HG02885 (cell line): ENCODE measurements around the gene TMEM52.

Experiments
- ATAC-seq: cut with Tn5 transposase; IDR thresholded peaks from one replicate; pipeline ENCODE4 v1.9.1; 2021; ENCODE audit warnings: mild to moderate bottlenecking; ENCODE audit not compliant: unreplicated experiment, poor library complexity

The TMEM52 gene

DNA sequence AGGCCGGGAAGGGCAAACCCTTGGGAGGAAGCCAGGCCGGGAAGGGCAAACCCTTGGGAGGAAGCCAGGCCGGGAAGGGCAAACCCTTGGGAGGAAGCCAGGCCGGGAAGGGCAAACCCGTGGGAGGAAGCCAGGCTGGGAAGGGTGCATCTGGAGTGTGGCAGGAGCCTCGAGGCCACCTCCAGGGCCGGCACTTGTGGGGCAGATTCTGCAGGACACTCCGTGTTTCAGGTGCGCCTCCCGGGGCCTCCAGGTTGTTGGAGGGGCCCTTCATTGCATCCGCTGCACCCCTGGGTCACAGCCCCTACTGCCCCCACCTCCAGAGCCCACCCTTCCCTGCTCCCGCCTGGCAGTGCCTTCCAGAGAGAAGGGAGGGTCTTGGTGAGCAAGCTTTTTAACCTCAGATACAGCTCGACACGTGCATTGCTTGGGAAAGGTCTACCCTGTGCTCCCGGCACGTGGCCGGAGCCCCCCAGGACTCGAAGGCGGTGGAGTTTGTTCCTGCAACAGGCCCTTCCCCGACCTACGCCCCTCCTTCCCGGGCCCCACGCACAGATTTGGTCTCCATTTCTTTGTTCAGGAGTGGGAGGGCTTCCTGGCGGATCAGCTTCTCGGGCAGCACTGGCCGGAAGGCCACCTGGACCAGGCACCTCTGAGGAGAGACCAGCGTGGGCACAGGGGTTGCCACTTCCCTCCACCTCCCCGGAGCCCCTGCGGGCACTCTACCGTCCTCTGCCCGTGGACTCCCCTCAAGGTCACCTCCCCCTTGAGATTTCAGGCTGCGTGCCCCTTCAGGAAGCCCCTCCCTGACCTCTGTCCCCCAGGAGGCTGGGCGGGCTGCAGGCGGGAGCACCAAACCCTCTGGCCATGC lies 9.4 kb upstream of the TMEM52 start:
- ATAC-seq = no peak

DNA sequence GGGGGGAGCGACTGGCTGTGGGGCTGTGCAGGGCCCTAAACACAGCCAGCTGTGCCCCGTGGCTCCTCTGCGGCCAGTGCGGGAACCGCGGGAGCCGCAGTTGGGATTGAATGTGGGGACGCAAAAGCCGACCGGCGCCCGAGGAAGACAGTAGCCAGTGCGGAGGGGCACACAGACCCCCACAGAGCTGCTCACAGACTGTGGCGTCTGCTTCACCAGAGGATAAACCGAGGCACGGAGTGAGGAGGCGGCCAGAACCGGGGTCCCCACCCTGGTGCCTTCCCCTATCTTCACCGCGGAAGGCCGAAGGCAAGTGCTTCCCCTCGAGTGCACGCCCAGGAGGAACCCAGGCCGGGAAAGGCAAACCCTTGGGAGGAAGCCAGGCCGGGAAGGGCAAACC lies 8.7 kb upstream of the TMEM52 start:
- ATAC-seq = no peak

DNA sequence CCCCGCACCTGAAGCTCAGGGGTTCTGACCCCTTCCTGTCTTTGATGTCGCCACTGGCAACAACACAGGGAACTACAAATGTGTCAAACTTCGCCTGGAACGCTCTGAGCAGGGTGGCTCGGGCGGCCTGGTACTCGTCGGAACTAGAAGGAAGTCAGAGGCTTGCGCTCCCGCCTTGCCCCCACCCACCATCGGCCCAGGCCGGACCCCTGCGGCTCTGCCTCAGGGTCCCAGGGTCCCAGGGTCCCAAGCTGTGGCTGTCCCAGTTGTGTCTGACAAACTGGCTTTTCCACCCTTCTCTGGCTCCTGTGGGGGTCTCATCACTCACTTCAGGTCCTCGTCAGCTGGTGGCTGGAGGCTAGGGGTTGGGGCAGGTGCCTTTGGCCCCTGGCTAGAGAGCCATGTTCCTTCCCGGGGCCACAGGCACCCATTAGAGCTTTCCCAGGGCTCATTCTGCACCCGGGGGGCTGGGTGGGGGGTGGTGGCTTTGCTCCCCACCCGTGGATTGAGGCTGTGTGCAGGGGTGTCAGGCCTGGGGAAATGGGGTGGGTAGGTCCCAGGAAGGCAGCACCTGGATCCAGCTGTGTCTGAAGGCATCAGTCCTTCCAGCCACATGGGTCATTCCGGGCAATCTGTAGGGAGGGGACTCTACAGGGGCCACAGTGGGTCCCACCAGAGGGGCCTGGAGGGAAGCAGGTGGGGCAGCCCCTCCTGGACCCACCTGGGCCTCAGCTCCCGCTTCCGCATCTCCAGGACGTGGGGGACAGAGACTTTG lies 8.0 kb upstream of the TMEM52 start:
- no peak for ATAC-seq

DNA sequence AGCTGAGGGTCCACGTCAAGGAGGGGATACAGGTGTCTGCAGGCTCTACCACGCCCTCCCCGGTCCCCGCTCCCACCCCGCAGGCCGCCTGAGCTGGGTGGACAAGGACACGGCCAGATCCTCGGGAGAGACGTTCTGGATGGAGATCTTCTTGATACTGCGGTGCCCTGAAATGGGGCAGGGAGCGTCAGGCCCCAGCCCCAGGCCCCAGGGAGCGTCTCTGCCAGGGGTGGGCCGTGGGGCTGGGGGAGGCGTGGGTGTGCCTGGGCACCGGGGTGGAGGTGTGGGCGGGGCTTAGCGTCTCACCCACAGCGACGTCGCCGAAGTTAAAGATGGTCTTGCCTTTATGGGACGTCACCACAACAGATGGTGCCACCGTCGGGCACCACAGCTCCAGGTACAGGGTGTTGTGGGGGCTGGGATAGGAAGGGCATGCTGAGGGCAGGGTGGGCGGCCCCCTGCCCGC lies 7.3 kb upstream of the TMEM52 start:
- no peak for ATAC-seq

DNA sequence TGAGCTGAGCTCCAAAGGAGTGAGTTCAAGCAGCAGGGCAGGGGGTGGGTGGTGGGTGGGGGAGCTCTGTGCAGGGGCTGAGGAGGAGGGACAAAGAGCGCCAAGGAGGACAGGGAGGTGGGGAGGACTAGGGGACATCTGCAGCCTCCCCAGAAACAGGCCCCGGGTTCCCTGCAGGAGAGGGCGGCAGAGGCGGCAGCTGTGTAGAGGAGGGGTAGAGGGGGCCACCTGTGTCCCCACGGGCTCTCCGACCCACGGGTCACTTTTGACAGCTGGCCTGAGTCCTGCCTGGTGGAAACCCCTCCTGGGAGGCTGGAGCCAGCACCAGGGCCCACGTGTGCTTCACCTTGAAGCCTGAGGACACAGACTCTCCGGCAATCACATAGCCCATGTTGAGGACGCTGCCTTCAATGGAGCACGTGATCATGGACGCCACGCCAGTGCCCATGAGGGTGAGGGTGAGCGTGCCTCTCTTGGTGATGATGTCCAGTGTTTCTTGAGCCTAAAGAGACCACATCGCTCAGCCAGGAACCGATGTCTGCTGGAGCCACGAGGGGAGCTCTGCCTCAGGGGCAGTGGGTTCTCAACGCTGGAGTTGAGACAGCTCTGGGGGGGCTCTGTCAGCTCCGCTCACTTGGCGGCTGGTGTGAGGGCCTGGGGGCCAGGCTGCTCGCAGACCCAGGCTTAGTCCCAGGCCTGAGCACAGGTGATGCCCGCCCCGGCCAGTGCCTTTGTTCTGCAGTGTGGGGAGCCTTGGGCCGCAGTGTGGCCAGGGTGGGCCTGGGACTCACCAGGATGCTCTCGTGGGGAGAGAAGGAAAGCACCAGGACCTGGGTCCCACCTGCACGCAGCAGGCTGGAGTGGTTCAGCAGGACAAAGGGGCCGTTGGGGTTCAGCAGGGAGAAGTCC lies 6.6 kb upstream of the TMEM52 start:
- no peak for ATAC-seq

DNA sequence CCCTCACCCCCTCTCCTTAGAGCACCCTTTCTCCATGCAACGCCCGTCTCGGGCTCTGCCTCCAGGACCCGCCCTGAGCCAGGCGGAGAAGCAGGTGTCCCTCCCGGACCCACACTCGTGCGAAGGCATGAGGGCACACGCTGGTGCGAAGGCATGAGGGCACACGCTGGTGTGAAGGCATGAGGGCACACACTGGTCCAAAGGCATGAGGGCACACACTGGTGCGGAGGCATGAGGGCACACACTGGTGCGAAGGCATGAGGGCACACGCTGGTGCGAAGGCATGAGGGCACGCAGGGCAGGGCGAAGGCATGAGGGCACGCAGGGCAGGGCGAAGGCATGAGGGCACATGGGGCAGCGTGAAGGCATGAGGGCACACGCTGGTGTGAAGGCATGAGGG lies 5.8 kb upstream of the TMEM52 start:
- no peak for ATAC-seq

DNA sequence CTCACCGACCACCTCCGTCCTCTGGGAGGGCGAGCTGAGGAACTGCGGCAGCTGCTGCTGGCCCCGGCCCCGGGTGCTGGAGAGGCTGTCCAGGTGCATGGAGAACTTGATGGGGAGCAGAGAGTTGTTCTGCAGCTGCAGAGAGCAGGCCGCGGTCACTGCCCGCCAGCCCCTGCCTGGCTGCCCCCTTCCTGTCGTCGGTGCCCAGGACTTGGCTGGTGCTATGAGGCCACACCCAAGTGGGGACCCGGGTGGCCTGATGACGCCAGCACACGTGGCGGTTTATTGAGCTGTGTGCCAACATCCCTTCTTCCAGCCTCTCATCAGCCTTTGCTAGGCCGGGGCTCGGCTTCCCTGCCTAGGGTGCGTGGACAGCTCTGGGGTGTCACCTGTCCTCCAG lies 5.3 kb upstream of the TMEM52 start:
- no peak for ATAC-seq

DNA sequence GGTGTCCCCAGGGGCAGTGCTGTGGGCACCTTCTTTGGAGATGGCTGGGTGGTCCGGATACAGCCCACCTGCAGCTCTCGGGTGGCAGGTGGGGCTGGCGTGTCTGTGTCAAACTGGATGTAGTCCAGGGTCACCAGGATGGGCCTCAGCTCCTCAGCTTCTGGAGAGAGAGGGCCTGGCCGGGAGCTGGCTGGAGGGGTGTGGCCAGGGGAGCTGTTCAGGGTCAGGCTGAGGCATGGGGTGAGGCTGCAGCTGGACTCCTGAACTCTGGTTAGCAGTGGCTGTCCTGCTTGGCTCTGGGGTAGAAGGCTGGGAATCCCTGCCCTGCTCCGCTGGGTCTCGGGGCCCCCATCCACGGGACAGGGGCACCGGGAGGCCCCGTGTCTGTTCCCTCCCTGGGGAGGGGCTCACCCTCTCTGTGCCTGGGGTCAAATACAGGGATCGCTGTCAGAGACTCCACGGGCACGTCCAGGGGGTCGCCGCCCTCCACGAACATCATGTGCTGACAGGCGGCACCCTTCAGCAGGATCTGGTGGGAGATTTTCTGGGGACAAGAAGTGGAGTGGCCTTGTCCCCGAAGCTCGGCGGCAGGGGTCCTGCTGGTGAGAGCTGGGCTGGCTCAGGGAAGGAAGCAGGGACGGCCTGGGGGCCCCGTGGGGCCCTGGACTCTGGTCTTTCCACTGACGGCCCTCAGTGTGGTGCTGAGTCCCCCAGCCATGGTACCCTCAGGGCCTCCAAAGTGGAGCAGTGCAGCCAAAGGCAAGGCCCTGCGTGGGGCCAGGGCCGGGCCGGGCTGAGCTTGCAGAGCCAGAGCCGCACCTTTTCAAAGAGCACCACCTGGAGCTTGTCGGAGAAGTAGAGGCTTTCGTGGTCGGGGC lies 4.1 kb upstream of the TMEM52 start:
- no peak for ATAC-seq

DNA sequence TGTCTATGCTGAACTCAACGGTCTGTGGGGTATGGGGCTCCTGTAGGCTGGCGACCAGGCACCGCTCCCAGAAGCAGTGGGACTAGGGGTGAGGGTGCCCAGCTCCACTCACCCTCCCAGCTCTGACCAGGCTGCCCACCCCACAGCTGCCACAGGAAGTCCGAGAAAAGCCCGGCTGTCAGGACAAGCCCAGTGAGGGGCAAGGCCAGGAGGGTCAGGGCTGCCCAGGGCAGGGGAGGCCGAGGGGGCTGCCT lies 3.5 kb upstream of the TMEM52 start:
- no peak for ATAC-seq

DNA sequence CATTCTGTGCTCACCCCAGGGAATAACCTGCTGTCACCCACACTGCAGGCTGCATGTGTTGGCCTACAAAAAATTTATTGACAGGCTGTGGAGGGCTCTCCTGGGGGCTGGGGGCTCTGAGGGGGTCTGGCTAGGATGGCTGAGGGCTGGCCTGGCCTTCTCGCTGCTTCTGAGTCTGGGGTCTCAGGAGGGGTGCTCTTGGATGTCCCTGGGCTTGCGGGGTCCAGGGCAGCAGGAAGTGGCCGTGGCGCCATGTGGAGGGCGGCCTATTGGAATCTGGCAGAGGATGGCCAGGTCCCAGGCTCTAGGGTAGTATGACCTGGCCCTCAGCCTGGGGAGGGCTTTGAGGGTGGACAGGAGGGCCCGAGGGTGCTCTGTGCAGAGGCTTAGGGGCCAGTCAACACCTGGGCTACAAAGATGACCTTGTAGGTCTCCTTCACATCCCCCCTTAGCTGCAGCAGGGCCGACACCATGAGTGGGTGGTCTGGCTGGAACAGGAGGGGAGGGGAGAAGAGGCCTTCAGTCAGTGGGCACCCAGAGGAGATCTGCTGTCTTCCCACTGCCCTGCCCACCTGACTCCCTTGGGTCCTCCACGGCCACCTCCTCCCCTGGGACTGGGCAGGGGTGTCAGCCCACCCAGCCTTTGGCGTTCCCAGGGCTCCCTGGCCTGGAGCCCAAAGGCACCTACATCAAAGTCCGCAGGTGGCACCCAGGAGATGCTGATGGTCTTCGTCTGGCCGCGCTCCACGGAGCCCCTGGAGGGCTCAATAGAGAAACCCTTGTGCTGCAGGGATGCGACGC lies 3.0 kb upstream of the TMEM52 start:
- no peak for ATAC-seq

DNA sequence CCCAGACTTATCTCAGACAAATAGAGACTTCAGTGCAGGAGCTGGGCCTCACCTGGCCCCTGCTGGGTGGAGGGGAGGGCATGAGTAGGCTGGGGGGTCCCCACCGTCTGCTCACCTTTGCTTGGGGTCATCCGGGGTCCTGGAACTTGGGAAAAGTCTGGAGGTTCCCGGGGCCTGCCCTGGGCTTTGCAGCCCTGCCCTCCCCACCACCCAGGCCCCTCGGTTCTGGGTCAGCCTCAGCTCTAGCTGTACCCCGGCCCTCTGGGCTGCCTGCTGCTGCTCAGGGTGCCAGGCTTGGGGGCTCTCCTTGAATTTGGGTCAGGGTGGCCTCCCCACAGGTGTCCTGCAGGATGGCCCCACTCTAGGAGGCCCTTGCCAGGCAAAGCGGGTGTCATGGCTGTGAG lies 2.4 kb upstream of the TMEM52 start:
- ATAC-seq = no peak

DNA sequence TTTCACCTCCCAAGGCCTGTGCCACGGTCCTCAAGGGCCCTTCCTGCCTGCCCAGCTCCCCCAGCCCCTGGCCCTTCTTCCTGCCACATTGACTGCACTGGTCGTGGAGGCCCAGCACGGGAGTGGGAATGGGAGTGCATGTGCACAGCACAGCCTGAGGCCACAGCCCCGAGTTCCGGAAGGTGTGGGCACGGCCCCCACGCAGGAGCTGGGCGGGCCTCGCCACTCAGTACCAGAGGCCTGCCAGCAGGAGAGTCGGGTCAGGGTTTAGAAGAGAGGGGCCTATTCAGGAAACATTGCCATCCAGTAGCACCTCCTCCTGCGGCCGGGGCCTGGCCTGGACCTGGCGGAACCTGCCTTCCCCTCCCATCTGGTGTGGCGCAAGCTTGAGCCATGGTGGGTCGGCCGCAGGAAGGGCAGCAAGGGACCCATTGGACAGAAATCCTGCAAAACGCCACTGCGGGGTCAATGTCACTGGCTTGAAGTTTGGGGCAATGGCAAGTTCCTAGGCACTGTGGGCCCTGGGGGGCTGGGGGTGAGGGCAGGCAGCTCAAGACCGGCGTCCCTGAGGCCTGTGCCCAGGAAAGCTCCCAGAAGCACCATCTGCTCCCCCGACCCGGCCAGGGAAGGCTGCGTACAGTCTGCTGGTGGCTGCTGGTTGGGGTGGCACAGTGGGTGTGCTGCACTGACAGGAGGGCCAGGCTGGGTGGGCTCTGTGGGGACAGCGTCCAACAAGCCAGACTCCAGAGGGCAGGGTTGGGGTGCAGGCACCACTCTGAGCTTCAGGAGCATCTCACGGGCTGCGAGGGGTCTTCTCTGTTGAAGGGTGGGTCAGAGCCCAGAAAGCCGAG lies 1.8 kb upstream of the TMEM52 start:
- no peak for ATAC-seq

DNA sequence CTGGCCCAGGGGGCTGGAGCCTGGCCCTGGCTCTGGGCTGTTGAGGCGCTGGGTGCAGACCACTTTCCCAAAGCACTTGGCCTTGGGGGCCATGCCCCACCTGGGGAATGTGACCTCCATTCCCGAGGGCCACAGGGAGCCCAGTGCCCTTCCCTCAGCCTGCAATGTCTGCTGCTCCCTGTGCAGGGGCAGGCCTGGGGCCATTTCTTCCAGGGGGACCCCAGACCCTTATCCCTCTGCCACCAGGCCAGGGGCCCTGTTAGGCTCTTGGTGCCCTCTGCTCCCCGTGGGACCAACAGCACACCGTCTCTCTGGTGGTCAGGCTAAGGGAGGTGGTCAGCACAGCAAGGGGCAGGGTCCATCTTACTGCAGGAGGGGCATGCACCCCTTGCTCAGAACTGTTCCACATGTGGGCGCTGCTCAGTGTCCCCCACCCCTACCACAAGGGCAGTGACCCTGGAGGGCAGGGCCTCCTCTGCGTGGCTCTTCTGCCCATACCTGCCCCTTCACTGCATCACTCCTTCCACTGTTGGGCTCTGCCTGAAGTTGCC lies 1.1 kb upstream of the TMEM52 start:
- ATAC-seq = no peak

DNA sequence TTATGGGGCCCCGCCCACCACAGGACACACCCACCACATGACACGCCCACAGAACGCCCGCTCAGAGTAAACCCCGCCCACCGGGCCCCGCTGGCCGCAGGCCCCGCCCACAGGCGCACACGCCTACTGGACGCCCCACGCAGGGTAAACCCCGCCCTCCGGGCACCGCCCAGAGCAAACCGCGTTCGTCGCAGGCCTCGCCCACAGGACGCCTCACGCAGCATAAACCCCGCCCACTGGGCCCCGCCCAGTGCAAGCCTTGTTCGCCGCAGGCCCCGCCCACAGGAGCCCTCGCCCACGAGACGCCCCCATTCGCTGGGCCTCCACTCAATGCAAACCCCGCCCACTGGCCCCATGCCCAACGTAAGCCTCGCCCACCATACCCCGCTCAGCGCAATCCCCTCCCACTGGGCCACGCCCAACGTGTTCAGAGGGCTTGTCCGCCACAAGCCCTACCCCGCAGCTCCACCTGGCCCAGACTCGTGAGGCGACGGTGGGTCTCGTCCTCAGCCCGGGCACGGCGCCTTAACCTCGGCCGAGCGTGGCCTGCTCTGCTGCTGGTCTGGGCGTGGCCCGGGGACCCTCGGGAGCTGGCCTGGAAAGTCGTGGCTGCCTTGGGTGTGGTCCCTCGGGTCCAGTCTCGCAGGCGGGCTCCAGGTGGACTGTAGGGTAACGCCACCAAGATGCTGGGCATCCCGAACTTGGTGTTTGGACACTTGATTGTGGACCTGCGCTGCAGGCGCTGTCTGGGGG lies 401 bp upstream of the TMEM52 start:
- ATAC-seq = peak; percentile 80

DNA sequence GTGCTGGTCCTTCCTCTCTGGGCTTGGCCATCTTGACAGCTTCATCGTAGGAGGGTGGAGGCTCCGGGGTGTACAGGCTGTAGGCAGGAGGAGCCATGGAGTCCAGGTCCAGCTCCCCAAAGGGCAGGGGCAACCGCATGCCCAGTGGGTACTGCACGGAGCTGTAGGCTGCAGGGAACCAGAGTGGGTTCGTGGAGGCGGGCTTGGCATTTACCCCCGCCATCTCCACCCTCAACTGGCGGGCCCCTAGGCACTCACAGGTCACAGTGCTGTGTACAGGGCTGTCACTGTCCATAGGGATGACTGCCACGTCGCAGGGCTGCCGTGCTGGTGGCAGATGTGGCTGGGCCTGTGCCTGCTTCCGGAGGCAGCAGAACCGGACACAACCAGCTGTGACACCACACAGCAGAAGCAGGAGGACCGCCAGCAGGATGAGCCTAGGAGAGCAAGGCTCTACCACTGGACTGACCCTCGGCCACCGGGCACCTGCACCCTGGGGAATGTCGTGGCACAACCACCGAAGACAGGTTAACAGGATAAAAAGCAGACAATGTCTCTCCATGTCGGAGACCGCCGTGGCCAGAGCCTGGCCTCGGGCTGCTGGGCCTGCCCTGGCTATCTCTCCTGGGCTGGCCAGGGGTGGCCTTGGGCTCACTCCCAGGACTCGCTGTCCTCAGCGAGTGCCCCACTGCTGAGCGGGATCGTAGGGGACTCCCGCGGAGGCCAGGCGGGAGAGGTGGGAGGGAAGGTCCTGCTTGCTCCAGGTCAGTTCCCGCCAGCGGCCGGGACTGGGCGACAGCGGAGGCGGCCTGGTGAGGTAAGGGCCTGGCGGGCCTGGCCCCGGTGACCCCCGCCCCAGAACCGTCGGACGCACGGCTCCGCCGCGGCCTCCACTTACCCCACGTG lies 831 bp downstream of the TMEM52 start:
- ATAC-seq = no peak

DNA sequence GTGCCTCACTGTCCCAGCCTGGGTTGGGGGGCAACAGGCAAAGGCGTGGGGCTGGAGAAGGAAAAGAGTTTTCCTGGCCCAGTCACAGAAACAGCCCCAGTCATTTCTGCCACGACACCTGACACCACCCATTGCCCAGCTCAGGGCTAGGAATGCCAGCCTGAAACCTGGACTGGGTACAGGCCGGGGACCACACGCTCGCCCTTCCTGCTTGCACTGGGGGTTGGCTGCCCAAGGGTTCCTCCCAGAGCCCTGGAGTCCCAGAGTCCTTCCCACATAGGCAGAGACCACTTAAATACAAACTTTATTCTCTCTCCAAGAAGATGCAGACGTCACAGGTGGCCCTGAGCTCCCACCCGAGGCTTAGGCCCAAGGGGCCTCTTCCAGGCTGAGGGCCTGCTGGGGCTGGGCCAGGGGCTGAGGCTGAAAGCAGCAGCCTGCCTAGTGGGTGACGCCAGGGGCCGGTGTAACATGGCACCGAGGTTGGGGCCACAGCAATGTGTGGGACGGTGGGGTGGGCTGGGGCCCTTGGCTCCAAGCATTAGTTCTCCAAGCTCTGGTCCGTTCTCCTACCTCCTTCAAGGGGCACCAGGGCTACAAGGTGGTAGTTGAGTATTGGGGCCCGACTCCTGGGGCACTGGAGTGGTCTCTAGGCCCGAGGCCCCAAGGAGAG lies 1.6 kb downstream of the TMEM52 start:
- no peak for ATAC-seq
